DND-41 (cell line): ENCODE results near the gene NEBL.

ENCODE experiments used
- ATAC-seq: fragments of 200-7000 bp; cut with Tn5 transposase; 3 replicates; pipeline ENCODE4 v1.9.1; 2021; ENCODE audit warnings: low read depth; ENCODE audit not compliant: insufficient read depth
- DNase-seq: peaks from one replicate; pipeline ENCODE4 v3.0.0-alpha.2; 2020
- H2AFZ ChIP-seq: 2 replicates; pipeline ENCODE4 v1.6.0; 2012; ENCODE audit warnings: low read depth, low read length
- H3K27ac ChIP-seq: 2 replicates; pipeline ENCODE4 v1.5.1; 2012; ENCODE audit warnings: low read length, inconsistent platforms
- H3K27me3 ChIP-seq: fragments of 200-600 bp; sonication (generic); 2 replicates; pipeline ENCODE4 v1.6.0; 2012; ENCODE audit warnings: low read length, mild to moderate bottlenecking, inconsistent platforms; ENCODE audit not compliant: insufficient read depth, poor library complexity
- H3K36me3 ChIP-seq: 2 replicates; pipeline ENCODE4 v1.5.1; 2012; ENCODE audit warnings: low read length, inconsistent platforms; ENCODE audit not compliant: insufficient read depth
- H3K4me1 ChIP-seq: 2 replicates; pipeline ENCODE4 v1.5.1; 2012; ENCODE audit warnings: mild to moderate bottlenecking, low read length; ENCODE audit not compliant: insufficient read depth
- H3K4me2 ChIP-seq: 2 replicates; pipeline ENCODE4 v1.6.0; 2012; ENCODE audit warnings: mild to moderate bottlenecking, moderate library complexity, low read length, inconsistent platforms; ENCODE audit not compliant: insufficient read depth
- H3K4me3 ChIP-seq, 2 experiments: fragments of 200-600 bp in 1 of 2; shearing (Covaris generic) in 1 of 2; 2 replicates each; pipeline ENCODE4 v1.5.1; 2012 to 2016; ENCODE audit warnings: inconsistent platforms in 2 of 2, low read length in 2 of 2, mild to moderate bottlenecking in 2 of 2, low read depth in 1 of 2, moderate library complexity in 1 of 2
- H3K79me2 ChIP-seq: 2 replicates; pipeline ENCODE4 v1.6.0; 2012; ENCODE audit warnings: low read length, inconsistent platforms; ENCODE audit not compliant: insufficient read depth
- H3K9ac ChIP-seq: 2 replicates; pipeline ENCODE4 v1.6.0; 2012; ENCODE audit warnings: low read depth, mild to moderate bottlenecking, inconsistent platforms, low read length, moderate library complexity
- H3K9me3 ChIP-seq: 2 replicates; pipeline ENCODE4 v1.5.1; 2012; ENCODE audit warnings: low read length, moderate library complexity, mild to moderate bottlenecking, inconsistent platforms; ENCODE audit not compliant: insufficient read depth, severe bottlenecking
- H4K20me1 ChIP-seq: 2 replicates; pipeline ENCODE4 v1.6.0; 2012; ENCODE audit warnings: low read length; ENCODE audit not compliant: insufficient read depth
- EZH2 ChIP-seq: IDR thresholded peaks from 3 replicates; pipeline ENCODE4 v1.6.1; 2012; ENCODE audit warnings: borderline replicate concordance, low read depth, mild to moderate bottlenecking, moderate library complexity, low read length, inconsistent platforms; ENCODE audit not compliant: severe bottlenecking
- TF ChIP-seq, protein P1 (sequence below): IDR thresholded peaks from 2 replicates; pipeline ENCODE4 v1.5.1; 2012; ENCODE audit warnings: borderline replicate concordance, low read length, moderate library complexity, mild to moderate bottlenecking; ENCODE audit not compliant: poor library complexity, severe bottlenecking; ENCODE audit errors: extremely low read depth

The NEBL gene

DNA sequence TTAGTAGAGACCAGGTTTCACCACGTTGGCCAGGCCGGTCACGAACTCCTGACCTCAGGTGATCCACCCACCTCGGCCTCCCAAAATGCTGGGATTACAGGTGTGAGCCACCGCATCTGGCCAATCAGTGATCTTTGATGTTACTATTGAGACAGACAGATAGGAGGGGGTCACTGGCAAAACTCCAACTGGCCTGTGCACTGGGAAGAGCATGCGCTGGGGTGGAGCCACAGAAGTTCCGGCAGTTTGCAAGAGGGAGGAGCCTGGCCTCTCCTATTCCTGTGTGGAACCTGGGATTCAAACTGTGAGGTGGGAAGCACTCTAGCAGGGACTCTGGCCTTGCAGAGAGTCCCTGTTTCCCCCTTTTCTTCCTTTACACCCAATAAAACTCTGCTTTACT lies 60.7 kb downstream of the NEBL start:
- no peak for ATAC-seq
- no peaks in the 10 kb centered on the region for H3K4me1 ChIP-seq
- no peaks in the 10 kb centered on the region for H3K9me3 ChIP-seq
- DNase-seq, result no peak
- no peak overlapping the region for H2AFZ ChIP-seq
- TF ChIP-seq, protein P1, sequence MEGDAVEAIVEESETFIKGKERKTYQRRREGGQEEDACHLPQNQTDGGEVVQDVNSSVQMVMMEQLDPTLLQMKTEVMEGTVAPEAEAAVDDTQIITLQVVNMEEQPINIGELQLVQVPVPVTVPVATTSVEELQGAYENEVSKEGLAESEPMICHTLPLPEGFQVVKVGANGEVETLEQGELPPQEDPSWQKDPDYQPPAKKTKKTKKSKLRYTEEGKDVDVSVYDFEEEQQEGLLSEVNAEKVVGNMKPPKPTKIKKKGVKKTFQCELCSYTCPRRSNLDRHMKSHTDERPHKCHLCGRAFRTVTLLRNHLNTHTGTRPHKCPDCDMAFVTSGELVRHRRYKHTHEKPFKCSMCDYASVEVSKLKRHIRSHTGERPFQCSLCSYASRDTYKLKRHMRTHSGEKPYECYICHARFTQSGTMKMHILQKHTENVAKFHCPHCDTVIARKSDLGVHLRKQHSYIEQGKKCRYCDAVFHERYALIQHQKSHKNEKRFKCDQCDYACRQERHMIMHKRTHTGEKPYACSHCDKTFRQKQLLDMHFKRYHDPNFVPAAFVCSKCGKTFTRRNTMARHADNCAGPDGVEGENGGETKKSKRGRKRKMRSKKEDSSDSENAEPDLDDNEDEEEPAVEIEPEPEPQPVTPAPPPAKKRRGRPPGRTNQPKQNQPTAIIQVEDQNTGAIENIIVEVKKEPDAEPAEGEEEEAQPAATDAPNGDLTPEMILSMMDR, result no peak
- TF ChIP-seq EZH2, result no peak
- H3K27me3 ChIP-seq, result no peaks in the 10 kb centered on the region
- H4K20me1 ChIP-seq, result no peaks in the 10 kb centered on the region
- no peak overlapping the region for H3K4me2 ChIP-seq
- no peaks in the 10 kb centered on the region for H3K36me3 ChIP-seq
- H3K4me3 ChIP-seq, result no peak overlapping the region
- H3K9ac ChIP-seq, result no peak overlapping the region
- H3K79me2 ChIP-seq, result no peaks in the 10 kb centered on the region
- H3K27ac ChIP-seq, result no peak overlapping the region

DNA sequence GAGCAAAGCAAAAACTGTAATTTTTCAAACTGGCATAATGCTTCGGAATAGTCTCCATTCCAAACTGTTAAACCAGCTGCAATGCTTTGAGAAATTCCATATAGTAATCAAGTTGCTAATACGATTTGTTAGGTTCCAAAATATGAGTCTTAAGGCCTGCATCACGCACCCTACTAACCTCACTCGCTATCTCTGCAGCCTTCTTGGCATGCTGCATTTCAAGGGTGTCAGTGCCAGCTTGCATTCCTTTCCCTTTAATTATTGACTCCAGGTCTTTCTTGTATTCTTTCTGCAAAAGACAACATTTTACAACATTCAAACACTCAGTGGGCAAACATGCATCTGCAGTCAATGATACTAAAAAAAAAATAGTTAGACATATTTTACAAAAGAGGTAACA lies 61.8 kb downstream of the NEBL start:
- ATAC-seq, result no peak
- Histone ChIP-seq H3K9me3 (no peaks in the 10 kb centered on the region), H3K27me3 (no peaks in the 10 kb centered on the region), H3K79me2 (no peaks in the 10 kb centered on the region), H3K36me3 (no peaks in the 10 kb centered on the region), H2AFZ (no peak overlapping the region), H3K9ac (no peak overlapping the region), H4K20me1 (no peaks in the 10 kb centered on the region), H3K4me3 (no peak overlapping the region), H3K4me2 (no peak overlapping the region), H3K27ac (no peak overlapping the region), H3K4me1 (no peaks in the 10 kb centered on the region)
- DNase-seq, result no peak
- TF ChIP-seq EZH2, result no peak
- TF ChIP-seq, protein P1, result no peak

GRCh38 chr10:20834825-20835224 lies 62.3 kb downstream of the NEBL start:
- no peaks in the 10 kb centered on the region for H3K9me3 ChIP-seq
- no peak overlapping the region for H3K27ac ChIP-seq
- DNase-seq, result no peak
- H3K79me2 ChIP-seq, result no peaks in the 10 kb centered on the region
- no peak overlapping the region for H3K4me2 ChIP-seq
- H3K27me3 ChIP-seq, result no peaks in the 10 kb centered on the region
- no peak for ATAC-seq
- TF ChIP-seq, protein P1, result no peak
- TF ChIP-seq EZH2, result no peak
- no peaks in the 10 kb centered on the region for H4K20me1 ChIP-seq
- H3K4me3 ChIP-seq, result no peak overlapping the region
- no peaks in the 10 kb centered on the region for H3K4me1 ChIP-seq
- no peaks in the 10 kb centered on the region for H3K36me3 ChIP-seq
- H2AFZ ChIP-seq, result no peak overlapping the region
- H3K9ac ChIP-seq, result no peak overlapping the region

DNA sequence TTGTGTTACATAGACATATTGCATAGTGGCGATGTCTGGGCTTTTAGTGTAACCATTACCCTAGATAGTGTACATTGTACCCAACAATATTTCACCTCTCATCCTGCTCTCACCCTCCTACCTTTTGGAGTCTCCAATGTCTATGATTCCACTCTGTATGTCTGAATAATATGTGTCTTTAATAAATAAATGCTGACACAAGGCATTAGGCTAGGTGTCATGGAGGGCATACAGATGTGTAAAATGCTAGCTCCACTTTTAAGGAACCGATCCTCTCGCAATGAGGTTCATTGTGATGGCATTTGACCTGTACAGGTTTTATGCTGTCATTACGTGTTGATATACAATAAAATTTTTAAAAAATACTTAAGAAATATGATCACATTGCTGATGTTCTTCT lies 74.3 kb downstream of the NEBL start:
- Histone ChIP-seq H3K4me2 (no peak overlapping the region), H2AFZ (no peak overlapping the region), H3K4me3 (no peak overlapping the region), H4K20me1 (no peaks in the 10 kb centered on the region), H3K9ac (no peak overlapping the region), H3K27me3 (no peaks in the 10 kb centered on the region), H3K79me2 (no peaks in the 10 kb centered on the region), H3K27ac (no peak overlapping the region), H3K4me1 (no peaks in the 10 kb centered on the region), H3K9me3 (no peaks in the 10 kb centered on the region), H3K36me3 (no peaks in the 10 kb centered on the region)
- DNase-seq, result no peak
- no peak for ATAC-seq
- TF ChIP-seq, protein P1, result no peak
- no peak for TF ChIP-seq EZH2
